Measurements from ENCODE around the gene TMEM232. TPM values are rescaled to one million over a fixed set of nuclear protein-coding genes. Genes with fewer than 3 reads are reported as not detected.

TMEM232 gene
- total RNA-seq, 2 experiments from 2014 or later, result 0.98 to 1.1 TPM

DNA sequence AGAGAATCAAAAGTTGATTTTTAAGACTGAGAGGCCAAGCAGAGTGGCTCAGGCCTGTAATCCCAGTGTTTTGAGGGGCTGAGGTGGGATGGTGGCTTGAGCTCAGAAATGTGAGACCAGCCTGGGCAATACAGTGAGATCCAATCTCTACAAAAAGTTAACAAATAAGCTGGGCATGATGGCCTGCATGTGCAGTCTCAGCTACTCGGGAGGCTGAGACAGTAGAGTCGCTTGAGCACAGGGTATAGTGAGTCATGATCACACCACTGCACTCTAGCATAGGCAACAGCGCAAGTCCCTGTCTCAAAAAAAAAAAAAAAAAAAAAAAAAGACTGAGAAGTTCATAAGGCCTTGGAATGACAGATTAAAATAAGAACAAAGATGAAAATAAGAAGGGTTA is 177.2 kb downstream of the TMEM232 start:
- Histone ChIP-seq H3K9me3 (ENCODE audit: control insufficient read depth in 1 of 2, insufficient read depth in 1 of 2, low read length in 2 of 2) (peaks cover 0 to 4% of the 10 kb centered on the region in 2 experiments), H3K27me3 (ENCODE audit: control insufficient read depth in 1 of 2, insufficient read depth in 2 of 2, low read length in 2 of 2) (no peaks in the 10 kb centered on the region), H3K36me3 (ENCODE audit: insufficient read depth, low read length) (no peaks in the 10 kb centered on the region), H3K4me3 (ENCODE audit: low read length) (no peak overlapping the region), H3K27ac (ENCODE audit: low read depth in 1 of 2, low read length in 2 of 2) (no peak overlapping the region), H3K4me1 (ENCODE audit: insufficient read depth, low read length) (no peaks in the 10 kb centered on the region)
- no peak for DNase-seq
- CTCF ChIA-PET, result interaction anchor here (0.7 kb wide), 2 partner anchors 41 to 54 kb away, joined by 3 to 4 read pairs; no protein-coding TSS in a partner anchor
- TF ChIP-seq, protein P1, sequence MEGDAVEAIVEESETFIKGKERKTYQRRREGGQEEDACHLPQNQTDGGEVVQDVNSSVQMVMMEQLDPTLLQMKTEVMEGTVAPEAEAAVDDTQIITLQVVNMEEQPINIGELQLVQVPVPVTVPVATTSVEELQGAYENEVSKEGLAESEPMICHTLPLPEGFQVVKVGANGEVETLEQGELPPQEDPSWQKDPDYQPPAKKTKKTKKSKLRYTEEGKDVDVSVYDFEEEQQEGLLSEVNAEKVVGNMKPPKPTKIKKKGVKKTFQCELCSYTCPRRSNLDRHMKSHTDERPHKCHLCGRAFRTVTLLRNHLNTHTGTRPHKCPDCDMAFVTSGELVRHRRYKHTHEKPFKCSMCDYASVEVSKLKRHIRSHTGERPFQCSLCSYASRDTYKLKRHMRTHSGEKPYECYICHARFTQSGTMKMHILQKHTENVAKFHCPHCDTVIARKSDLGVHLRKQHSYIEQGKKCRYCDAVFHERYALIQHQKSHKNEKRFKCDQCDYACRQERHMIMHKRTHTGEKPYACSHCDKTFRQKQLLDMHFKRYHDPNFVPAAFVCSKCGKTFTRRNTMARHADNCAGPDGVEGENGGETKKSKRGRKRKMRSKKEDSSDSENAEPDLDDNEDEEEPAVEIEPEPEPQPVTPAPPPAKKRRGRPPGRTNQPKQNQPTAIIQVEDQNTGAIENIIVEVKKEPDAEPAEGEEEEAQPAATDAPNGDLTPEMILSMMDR (IDR thresholded peaks at IDR 0.05), result no peak
- POLR2A ChIA-PET, result no interaction called here
- no peak overlapping the region for H3K27ac Mint-ChIP-seq
- no peak for ATAC-seq (ENCODE audit: poor library complexity)
- no peaks in the 10 kb centered on the region for H3K27me3 Mint-ChIP-seq
- intact Hi-C loops (cut with DNase I, micrococcal nuclease), result no loop called here
- H3K9me3 Mint-ChIP-seq, result peaks cover 5% of the 10 kb centered on the region
- H3K4me3 Mint-ChIP-seq, result no peak overlapping the region
- H3K4me1 Mint-ChIP-seq (ENCODE audit: low read depth), result no peaks in the 10 kb centered on the region
- no peaks in the 10 kb centered on the region for H3K36me3 Mint-ChIP-seq (ENCODE audit: low read depth)

DNA sequence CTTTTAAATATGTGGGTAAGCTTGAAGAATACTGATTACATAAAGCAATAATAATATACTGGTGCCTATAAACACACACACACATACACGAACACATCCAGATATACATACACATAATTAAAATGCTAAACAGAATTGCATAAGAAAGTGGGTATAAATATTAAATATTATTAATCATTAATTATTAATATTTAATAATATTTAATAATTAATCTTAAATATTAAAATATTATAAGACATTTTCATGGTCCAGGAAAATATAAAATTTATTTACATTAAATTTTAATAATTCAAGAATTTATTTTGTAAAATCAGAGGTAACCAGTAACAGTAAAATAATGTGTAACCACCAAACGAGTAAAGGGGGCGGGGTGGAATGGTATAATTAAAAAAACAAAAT is 178.3 kb downstream of the TMEM232 start:
- no peaks in the 10 kb centered on the region for H3K4me1 Mint-ChIP-seq (ENCODE audit: low read depth)
- peaks cover 5% of the 10 kb centered on the region for H3K27me3 Mint-ChIP-seq
- ATAC-seq (ENCODE audit: poor library complexity) (no peak), DNase-seq (no peak)
- H3K27ac ChIP-seq (ENCODE audit: low read depth in 1 of 2, low read length in 2 of 2), result no peak overlapping the region
- POLR2A ChIA-PET, result no interaction called here
- no peaks in the 10 kb centered on the region for H3K4me1 ChIP-seq (ENCODE audit: insufficient read depth, low read length)
- no peaks in the 10 kb centered on the region for H3K27me3 ChIP-seq (ENCODE audit: control insufficient read depth in 1 of 2, insufficient read depth in 2 of 2, low read length in 2 of 2)
- H3K4me3 ChIP-seq (ENCODE audit: low read length), result no peak overlapping the region
- CTCF ChIA-PET, result no interaction called here
- no peaks in the 10 kb centered on the region for H3K36me3 Mint-ChIP-seq (ENCODE audit: low read depth)
- TF ChIP-seq, protein P1 (IDR thresholded peaks at IDR 0.05), result no peak
- no peak overlapping the region for H3K27ac Mint-ChIP-seq
- intact Hi-C loops (cut with DNase I, micrococcal nuclease), result no loop called here
- H3K9me3 ChIP-seq (ENCODE audit: control insufficient read depth in 1 of 2, insufficient read depth in 1 of 2, low read length in 2 of 2), result peaks cover 0 to 4% of the 10 kb centered on the region in 2 experiments
- H3K9me3 Mint-ChIP-seq, result peaks cover 2% of the 10 kb centered on the region
- no peaks in the 10 kb centered on the region for H3K36me3 ChIP-seq (ENCODE audit: insufficient read depth, low read length)
- H3K4me3 Mint-ChIP-seq, result no peak overlapping the region

DNA sequence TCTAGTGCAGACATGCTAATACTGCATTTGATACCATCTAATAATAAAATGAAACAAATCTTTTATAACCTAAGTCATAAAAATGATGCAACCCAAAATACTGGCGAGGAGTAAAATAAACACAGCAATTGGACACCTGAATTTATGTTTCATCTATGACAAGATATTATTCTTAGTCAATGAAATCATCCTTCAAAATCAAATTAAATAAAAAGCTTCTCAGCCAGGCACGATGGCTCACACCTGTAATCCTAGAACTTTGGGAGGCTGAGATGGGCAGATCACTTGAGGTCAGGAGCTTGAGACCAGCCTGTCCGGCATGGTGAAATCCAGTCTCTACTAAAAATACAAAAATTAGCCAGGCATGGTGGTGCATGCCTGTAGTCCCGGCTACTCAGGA is 179.0 kb downstream of the TMEM232 start:
- H3K9me3 ChIP-seq (ENCODE audit: control insufficient read depth in 1 of 2, insufficient read depth in 1 of 2, low read length in 2 of 2), result peaks cover 0 to 4% of the 10 kb centered on the region in 2 experiments
- Mint-ChIP-seq H3K4me1 (ENCODE audit: low read depth) (no peaks in the 10 kb centered on the region), H3K9me3 (peaks cover 2% of the 10 kb centered on the region), H3K36me3 (ENCODE audit: low read depth) (no peaks in the 10 kb centered on the region), H3K27ac (no peak overlapping the region), H3K4me3 (no peak overlapping the region), H3K27me3 (peaks cover 7% of the 10 kb centered on the region)
- no peaks in the 10 kb centered on the region for H3K27me3 ChIP-seq (ENCODE audit: control insufficient read depth in 1 of 2, insufficient read depth in 2 of 2, low read length in 2 of 2)
- ChIA-PET CTCF (no interaction called here), POLR2A (interaction anchor here (0.6 kb wide), 1 partner anchor 457 kb away, joined by 3 read pairs; no protein-coding TSS in a partner anchor)
- DNase-seq (no peak), ATAC-seq (ENCODE audit: poor library complexity) (no peak)
- intact Hi-C loops (cut with DNase I, micrococcal nuclease), result no loop called here
- H3K27ac ChIP-seq (ENCODE audit: low read depth in 1 of 2, low read length in 2 of 2), result no peak overlapping the region
- H3K4me3 ChIP-seq (ENCODE audit: low read length), result no peak overlapping the region
- TF ChIP-seq, protein P1 (IDR thresholded peaks at IDR 0.05), result no peak
- H3K4me1 ChIP-seq (ENCODE audit: insufficient read depth, low read length), result no peaks in the 10 kb centered on the region
- no peaks in the 10 kb centered on the region for H3K36me3 ChIP-seq (ENCODE audit: insufficient read depth, low read length)

Data from CD4-positive, alpha-beta T cell (primary cell).